Measurements from ENCODE around the gene TOX3. TPM values are rescaled to one million over a fixed set of nuclear protein-coding genes. Genes with fewer than 3 reads are reported as not detected.

TOX3 gene
- total and polyA plus RNA-seq, 2 of the 13 experiments (the other 11 are each of a cell fraction or from before 2014, with no cell fraction given) = 14.5 to 98.6 TPM

DNA sequence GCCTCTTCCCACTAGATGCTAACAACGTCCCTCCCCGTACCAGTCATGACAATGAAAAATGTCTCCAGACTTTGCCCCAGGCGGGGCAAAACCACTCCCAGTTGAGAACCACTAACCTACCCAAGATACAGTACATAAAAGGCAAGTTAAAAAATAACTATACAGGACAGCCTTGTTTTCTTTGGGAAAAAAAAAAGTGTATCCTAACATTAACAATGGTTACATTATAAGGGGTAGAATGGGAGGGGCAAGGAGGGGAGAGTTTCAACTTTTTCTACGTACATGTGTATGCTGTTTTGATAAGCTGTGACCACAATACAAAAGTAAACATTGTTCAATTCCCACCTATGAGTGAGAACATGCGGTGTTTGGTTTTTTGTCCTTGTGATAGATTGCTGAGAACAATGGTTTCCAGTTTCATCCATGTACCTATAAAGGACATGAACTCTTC is 94.9 kb downstream of the TOX3 start (continued):
- TF ChIP-seq CREM (IDR thresholded peaks at IDR 0.05) (peak; percentile 75), CREM (CRISPR knock-in tag; IDR thresholded peaks at IDR 0.05) (no peak), SAP130 (CRISPR knock-in tag; IDR thresholded peaks at IDR 0.05; ENCODE audit: low read depth) (peak; percentile 60), FOXA3 (CRISPR knock-in tag; IDR thresholded peaks at IDR 0.05) (peak; percentile 88), ZNF510 (CRISPR knock-in tag; IDR thresholded peaks at IDR 0.05; ENCODE audit: low read depth) (no peak), FOSL2 (CRISPR knock-in tag; IDR thresholded peaks at IDR 0.05) (peak; percentile 44; the same call in 1 of the 2 replicates), RXRB (CRISPR knock-in tag; IDR thresholded peaks at IDR 0.05; ENCODE audit: borderline replicate concordance) (no peak), MATR3 (CRISPR knock-in tag; IDR thresholded peaks at IDR 0.05) (no peak), NR2F1 (CRISPR knock-in tag; IDR thresholded peaks at IDR 0.05) (0 out of 4 replicates have a peak, but pooled peaks of 1 of the 2 experiments have one; percentile 12), DNMT3B (CRISPR knock-in tag; conservative IDR thresholded peaks at IDR 0.05) (no peak), GTF2F1 (IDR thresholded peaks at IDR 0.05; ENCODE audit: low read length) (no peak), ZNF460 (CRISPR knock-in tag; IDR thresholded peaks at IDR 0.05; ENCODE audit: borderline replicate concordance) (no peak), CBFB (CRISPR knock-in tag; IDR thresholded peaks at IDR 0.05) (peak; percentile 84), SOX6 (IDR thresholded peaks at IDR 0.05) (no peak), SOX6 (CRISPR knock-in tag; IDR thresholded peaks at IDR 0.05) (peak; percentile 95), ARHGAP35 (CRISPR knock-in tag; IDR thresholded peaks at IDR 0.05; ENCODE audit: borderline replicate concordance) (no peak), RARA (CRISPR knock-in tag; IDR thresholded peaks at IDR 0.05) (peak; percentile 79), ZNF790 (CRISPR knock-in tag; IDR thresholded peaks at IDR 0.05; ENCODE audit: borderline replicate concordance) (no peak), GATAD2A (CRISPR knock-in tag; IDR thresholded peaks at IDR 0.05) (peak; percentile 84), FOXP1 (IDR thresholded peaks at IDR 0.05) (peak; percentile 68), FOXP1 (CRISPR knock-in tag; IDR thresholded peaks at IDR 0.05) (peak; percentile 93), RFXANK (CRISPR knock-in tag; IDR thresholded peaks at IDR 0.05) (no peak), ZNF207 (IDR thresholded peaks at IDR 0.05; ENCODE audit: borderline replicate concordance) (no peak), SRF (IDR thresholded peaks at IDR 0.05; ENCODE audit: low read depth, low read length) (no peak), ZBTB8A (CRISPR knock-in tag; IDR thresholded peaks at IDR 0.05; ENCODE audit: borderline replicate concordance, low read depth) (no peak), ONECUT2 (CRISPR knock-in tag; IDR thresholded peaks at IDR 0.05) (no peak), ZNF17 (CRISPR knock-in tag; IDR thresholded peaks at IDR 0.05) (no peak), NFIC (IDR thresholded peaks at IDR 0.05; ENCODE audit: low read length) (peak; percentile 56; the same call in 1 of the 2 replicates), U2AF2 (IDR thresholded peaks at IDR 0.05; ENCODE audit: low read depth, low read length) (no peak), HMG20A (CRISPR knock-in tag; IDR thresholded peaks at IDR 0.05; ENCODE audit: borderline replicate concordance) (0 out of 2 replicates have a peak, but pooled peaks have one; percentile 25), ESRRA (CRISPR knock-in tag; IDR thresholded peaks at IDR 0.05; ENCODE audit: low read depth) (no peak), ADNP (CRISPR knock-in tag; IDR thresholded peaks at IDR 0.05) (no peak), CCAR2 (optimal IDR thresholded peaks at IDR 0.05; ENCODE audit: low read depth, low read length) (no peak), ZNF124 (CRISPR knock-in tag; IDR thresholded peaks at IDR 0.05) (no peak), EEA1 (CRISPR knock-in tag; IDR thresholded peaks at IDR 0.05; ENCODE audit: borderline replicate concordance) (no peak), HOXA9 (CRISPR knock-in tag; IDR thresholded peaks at IDR 0.05; ENCODE audit: borderline replicate concordance) (no peak)
- TF ChIP-seq, protein P1, sequence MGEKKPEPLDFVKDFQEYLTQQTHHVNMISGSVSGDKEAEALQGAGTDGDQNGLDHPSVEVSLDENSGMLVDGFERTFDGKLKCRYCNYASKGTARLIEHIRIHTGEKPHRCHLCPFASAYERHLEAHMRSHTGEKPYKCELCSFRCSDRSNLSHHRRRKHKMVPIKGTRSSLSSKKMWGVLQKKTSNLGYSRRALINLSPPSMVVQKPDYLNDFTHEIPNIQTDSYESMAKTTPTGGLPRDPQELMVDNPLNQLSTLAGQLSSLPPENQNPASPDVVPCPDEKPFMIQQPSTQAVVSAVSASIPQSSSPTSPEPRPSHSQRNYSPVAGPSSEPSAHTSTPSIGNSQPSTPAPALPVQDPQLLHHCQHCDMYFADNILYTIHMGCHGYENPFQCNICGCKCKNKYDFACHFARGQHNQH (CRISPR knock-in tag; IDR thresholded peaks at IDR 0.05) = peak; percentile 31; the same call in 1 of the 2 replicates
